Activated CD8-positive, alpha-beta memory T cell treated with anti-CD3 and anti-CD28 coated beads for 24 hours (primary cell): ENCODE measurements around the gene SEC22C.
"Not testable (repeated sequence)": the region's sequence is repeated elsewhere in the genome, so short reads cannot be mapped to it uniquely, and the experiment has no call there.

ENCODE experiments used
- DNase-seq: peaks from one replicate; pipeline ENCODE4 v3.0.0-alpha.2; 2020

The SEC22C gene

GRCh38 chr3:42579346-42579745 lies 2.4 kb downstream of the SEC22C start:
- not testable (repeated sequence) for DNase-seq

- no peak for DNase-seq
Observed at GRCh38 chr3:42578054-42578453, 3.7 kb downstream of the SEC22C start.

- no peak for DNase-seq
Observed at GRCh38 chr3:42575137-42575741, 6.5 kb downstream of the SEC22C start.

- DNase-seq, result no peak
Observed at GRCh38 chr3:42572278-42572677, 9.5 kb downstream of the SEC22C start.

- DNase-seq, result no peak
Observed at GRCh38 chr3:42569593-42570142, 12.1 kb downstream of the SEC22C start.

GRCh38 chr3:42562047-42562907 lies 19.5 kb downstream of the SEC22C start:
- peak; percentile 44 for DNase-seq

- no peak for DNase-seq
Observed at GRCh38 chr3:42557854-42558253, 23.9 kb downstream of the SEC22C start.

- DNase-seq, result not testable (repeated sequence)
Observed at GRCh38 chr3:42556817-42557216, 24.9 kb downstream of the SEC22C start.

GRCh38 chr3:42556089-42556632 lies 25.6 kb downstream of the SEC22C start:
- no peak for DNase-seq

GRCh38 chr3:42552830-42553229 lies 28.9 kb downstream of the SEC22C start:
- peak; percentile 5 for DNase-seq

GRCh38 chr3:42550250-42550649 lies 31.5 kb downstream of the SEC22C start:
- no peak for DNase-seq

- DNase-seq, result no peak
Observed at GRCh38 chr3:42549131-42549530, 32.6 kb downstream of the SEC22C start.

GRCh38 chr3:42547401-42547945 lies 34.3 kb downstream of the SEC22C start:
- peak; percentile 85 for DNase-seq

GRCh38 chr3:42546691-42547213 lies 35.0 kb downstream of the SEC22C start:
- DNase-seq, result no peak

- DNase-seq, result no peak
Observed at GRCh38 chr3:42545284-42545900, 36.4 kb downstream of the SEC22C start.

GRCh38 chr3:42544492-42545283 lies 37.1 kb downstream of the SEC22C start:
- DNase-seq, result no peak

- no peak for DNase-seq
Observed at GRCh38 chr3:42541079-42541478, 40.7 kb downstream of the SEC22C start.

- DNase-seq, result peak; percentile 85
Observed at GRCh38 chr3:42539871-42540714, 41.7 kb downstream of the SEC22C start.

GRCh38 chr3:42537350-42537749 lies 44.4 kb downstream of the SEC22C start:
- DNase-seq, result no peak

- no peak for DNase-seq
Observed at GRCh38 chr3:42535981-42536784, 45.6 kb downstream of the SEC22C start.
